GOT3 (cell line): ENCODE measurements around the gene MCHR2.
"Not testable (repeated sequence)": the region's sequence is repeated elsewhere in the genome, so short reads cannot be mapped to it uniquely, and the experiment has no call there.

Source experiments
- DNase-seq: peaks from one replicate; lab custom pipeline; 2025; ENCODE audit warnings: mixed read lengths; lab: John Stamatoyannopoulos, UW

Gene MCHR2, protein sequence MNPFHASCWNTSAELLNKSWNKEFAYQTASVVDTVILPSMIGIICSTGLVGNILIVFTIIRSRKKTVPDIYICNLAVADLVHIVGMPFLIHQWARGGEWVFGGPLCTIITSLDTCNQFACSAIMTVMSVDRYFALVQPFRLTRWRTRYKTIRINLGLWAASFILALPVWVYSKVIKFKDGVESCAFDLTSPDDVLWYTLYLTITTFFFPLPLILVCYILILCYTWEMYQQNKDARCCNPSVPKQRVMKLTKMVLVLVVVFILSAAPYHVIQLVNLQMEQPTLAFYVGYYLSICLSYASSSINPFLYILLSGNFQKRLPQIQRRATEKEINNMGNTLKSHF

DNA sequence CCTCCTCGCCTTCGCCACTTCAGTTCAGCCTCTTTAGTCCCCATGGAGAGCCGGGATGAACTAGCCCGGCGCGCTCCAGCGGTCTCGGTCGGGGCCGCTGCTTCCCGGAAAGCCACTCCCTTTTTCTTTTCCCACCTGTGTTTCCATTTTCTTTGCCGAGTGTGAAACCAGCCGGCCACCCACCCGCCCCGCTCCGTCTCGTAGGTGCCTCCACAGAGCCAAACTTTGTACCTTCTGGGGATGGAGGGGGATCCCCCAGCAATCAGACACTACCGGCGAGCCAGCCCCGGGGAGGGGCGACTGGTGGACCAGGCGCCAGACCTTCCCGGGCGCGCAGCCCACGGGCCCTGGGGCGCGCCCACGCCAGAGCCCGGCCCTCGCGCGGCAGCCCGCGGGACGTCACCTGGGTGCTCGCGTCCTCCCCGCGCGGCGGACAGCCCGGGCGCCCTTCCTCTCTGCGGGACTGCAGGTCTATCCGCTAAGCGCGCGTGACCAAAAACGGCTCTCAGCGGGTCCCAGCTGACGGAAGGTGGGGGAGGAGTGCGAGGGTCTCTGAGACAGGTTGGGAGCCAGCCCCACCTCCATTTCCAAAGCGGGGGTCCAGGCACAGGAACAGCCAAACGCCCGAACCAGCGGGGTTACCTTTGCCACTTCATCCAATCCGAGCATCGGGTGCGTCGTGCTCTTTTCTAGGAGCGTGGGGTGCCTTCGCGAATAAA is at the start of gene MCHR2:
Gene MCHR2, minus strand, starts transcription at position 691 of the 719 bp plus-strand sequence. CDS start 38,076 bp downstream, outside the sequence.
- no peak for DNase-seq

DNA sequence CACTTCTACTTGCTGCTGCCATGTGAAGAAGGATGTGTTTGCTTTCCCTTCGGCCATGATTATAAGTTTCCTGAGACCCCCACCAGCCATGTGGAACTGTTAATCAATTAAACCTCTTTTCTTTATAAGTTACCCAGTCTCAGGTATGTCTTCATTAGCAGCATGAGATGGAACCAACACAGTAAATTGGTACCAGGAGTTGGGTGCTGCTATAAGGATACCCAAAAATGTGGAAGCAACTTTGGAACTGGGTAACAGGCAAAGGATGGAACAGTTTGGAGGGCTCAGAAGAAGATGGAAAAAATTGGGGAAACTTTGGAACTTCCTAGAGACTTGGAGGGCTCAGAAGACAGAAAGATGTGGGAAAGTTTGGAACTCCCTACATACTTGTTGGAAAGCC is 44.5 kb upstream of the MCHR2 start:
- DNase-seq: not testable (repeated sequence)

DNA sequence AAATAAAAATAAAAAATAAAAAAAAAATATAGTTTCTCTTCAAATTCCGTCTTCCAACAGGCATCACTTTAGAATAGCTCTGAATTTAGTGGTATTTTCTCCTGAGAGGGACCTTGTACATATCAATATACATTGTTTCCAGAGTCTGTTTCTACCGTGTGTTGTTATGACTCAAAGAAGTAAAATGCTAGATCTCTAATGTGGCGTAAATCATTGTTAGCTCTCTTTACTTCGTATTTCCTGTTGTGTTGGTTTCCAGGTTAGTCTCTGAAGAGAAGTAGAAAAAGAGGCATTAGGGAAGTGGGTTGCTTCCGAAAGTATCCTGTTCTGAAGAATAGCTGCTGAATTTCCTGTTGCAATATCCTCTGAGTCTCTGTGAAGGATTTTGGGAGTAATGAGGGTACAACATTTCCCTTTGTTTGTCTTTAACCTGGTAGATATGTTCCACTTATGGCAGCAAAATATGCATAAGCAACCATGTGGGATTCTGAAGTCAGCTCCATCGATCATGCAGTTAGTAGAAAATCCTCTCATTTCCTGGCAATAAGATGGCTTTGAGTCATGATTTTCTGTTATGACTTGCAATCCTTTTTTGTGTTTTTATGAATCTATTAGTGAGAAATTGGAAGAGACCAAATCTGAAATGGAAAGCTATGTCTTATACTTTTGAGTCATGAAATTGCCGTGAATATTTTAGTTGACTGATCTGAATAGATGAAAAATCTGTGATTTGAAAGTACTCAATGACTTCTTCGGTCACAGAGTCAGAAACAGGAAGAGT is 42.0 kb upstream of the MCHR2 start:
- DNase-seq: no peak

DNA sequence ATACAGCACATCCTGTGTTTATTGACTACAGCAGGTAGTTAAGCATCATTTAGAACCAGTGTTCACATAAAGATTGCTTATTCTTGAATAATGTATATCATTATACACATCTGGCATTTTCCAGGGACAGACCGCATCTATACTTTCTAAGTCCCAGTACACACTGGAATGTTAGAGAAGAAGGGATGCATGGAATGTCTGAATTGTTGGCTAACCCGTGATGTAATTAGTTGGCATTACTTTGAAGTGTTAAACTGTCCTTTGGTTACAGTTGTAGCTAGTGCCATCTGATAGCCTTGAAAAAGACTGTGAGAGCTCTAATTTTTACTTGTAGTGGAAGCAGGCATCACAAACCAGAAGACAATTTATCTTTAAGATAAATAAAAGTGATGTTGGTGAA is 29.8 kb upstream of the MCHR2 start:
- DNase-seq: no peak

DNA sequence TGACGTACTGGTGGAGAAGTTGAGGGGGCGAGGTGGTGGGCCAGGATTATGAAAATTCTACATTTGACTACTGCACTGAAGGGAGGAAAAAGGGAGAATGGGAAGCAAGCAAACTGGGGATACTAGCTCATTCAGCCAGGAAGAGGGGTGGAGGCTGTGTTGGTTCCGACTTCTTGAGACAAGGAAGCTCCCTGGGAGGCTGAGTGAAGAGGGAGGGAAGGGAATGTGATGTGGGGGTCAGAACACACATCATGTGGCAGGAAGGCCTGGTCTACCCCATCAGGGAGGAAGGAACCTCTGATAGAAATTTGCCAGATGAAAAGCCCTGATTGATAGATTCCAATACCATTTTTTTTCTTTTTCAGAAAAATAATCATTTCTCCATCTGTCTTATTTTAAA is 28.8 kb upstream of the MCHR2 start:
- no peak for DNase-seq

DNA sequence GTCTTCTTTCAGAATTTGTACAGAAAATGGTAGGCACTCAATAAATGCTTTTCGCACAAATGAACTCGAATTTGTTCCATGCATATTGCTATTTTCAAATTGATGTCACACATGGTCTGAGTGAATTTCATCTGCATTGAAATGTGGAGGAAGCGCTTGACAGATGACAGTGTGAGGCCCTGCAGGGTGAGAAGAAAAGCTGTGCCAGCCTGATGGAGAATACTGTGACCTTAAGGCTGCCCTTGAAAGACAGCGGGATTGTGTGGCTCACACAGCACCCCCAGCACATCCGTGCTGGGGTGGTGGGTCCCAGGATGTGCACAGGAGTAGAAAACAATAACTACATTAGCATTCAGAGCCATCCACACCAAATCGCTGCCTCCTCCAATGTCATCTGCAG is 14.8 kb upstream of the MCHR2 start:
- DNase-seq: no peak

DNA sequence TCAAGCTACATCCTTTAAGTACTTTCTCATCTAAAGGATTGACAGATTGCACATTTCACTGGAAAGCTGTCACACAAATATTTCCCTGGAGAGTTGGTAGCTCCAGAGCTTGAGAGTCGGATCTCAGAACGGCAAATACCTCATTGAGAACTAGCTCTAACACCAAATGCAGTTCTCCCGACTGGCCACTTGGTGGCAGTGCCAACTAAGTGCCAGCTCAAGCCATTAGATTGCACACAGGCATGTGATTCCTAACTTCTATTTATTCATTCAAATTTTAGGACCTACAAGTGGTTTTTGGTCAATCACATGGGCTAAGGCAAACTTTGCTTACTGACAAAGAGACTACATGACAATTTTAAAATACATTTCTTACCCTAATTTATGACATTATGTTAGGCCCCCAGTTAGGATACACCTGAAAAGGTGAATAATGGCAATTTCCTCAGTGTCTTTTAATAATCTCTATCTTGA is 7.9 kb upstream of the MCHR2 start:
- DNase-seq: no peak

DNA sequence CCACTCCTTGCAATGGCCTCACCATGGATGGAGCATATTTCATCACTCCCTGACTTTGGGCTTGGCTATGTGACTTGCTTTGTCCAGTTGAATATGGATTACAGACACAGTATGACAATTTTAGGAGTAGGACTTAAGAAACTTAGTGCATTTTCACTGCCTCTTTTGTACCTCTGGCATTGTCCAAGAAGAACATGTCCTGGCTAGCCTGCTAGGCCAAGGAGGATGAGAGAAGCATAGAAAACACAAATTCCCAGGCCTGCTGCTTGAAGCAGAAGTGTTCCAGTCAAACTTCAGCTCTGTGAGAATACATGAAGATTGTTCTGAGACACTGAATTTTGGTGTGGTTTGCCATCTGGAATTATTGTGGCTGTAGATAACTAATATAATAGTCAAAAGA is 3.1 kb upstream of the MCHR2 start:
- DNase-seq: no peak

DNA sequence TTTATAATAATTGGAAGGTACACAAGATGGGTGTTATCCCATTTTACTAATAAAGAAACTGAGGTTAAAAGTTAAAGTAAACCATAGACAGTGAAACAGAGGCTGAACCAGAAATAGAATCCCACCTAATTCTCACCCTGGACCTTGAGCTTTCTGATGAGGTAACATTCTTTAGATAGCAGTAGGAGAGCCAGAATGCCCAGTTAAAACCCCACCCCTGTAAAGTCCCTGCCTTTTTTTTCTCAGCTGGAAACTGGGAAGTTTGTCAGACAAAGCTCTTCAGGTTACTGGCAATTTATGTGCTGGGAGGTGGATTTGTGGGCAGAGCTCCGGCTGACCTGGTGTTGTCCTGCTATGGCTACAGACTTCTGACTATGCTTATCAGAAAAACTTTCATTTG is 1.9 kb upstream of the MCHR2 start:
- no peak for DNase-seq

DNA sequence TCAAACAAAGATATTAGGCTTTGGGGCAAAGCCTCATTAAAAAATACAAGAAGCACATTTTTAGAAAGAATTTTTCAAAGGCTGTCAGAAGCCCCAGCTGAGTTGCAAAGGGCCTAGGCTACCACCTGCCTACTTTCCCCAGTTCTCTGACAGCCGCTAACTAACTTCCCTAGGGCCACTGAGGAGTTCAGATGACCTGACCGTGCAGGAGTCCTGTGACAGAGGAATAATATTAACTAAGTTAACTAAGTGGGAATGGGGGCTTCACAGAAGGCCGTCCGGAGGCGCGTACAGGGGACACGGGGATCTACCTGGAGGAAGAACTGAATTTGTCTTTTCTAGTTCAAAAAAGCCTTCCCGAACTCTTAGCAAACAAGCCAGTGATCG is 884 bp downstream of the MCHR2 start:
- no peak for DNase-seq

DNA sequence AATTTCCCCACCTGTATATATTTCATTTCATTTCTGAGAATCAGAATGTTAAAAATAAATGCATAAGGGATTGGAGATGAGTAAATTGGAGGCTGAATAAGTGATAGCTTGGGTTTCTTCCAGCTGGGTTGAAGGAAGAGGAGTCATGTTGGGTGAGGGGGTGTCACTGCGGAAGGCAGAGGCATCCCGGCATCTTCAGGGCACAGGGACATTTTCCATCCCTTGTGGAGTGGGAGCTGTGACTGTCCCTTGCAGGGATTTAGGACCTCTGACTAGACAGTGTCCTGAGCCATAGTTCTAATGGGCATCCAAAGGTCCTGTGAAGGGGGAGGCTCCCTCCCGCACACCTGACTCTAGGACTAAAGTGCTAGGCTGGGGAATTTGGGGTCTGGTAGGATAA is 2.1 kb downstream of the MCHR2 start:
- no peak for DNase-seq

DNA sequence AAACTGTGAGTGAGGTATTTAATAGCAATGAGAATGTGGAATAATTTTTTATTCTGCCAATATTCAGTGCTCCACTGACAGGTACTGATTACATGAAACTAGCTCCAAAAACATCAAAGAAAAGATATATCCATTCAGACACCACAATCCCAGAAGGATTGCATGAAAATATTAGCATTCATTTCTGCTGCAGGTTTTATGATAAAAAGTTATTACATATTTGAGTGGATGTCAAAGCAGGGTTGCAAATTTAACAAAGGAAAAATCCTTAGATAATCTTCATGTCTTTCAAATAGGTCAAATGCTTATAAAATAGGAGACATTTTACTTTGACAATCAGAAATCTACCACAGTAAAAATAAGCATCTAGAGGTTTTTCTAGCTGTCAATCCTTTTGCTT is 13.3 kb downstream of the MCHR2 start:
- DNase-seq: no peak

DNA sequence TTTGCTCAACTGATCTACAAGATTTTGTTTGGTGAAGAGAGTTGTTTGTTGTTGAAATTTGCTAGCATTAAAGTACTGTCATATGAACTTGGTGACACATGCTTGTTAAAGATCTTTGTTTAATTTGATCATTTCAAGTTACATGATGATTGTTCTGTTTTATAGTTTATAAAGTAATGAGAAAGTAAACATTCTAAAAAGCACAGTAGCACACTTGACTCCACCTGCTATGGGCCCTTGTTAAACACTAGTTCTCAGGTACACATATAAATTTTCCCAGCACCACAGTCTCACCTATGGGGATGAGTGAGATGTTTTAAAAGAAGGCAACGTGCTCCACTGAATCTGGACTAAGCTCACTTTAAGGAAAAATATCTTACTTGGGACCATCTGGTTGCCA is 14.1 kb downstream of the MCHR2 start:
- DNase-seq: no peak

DNA sequence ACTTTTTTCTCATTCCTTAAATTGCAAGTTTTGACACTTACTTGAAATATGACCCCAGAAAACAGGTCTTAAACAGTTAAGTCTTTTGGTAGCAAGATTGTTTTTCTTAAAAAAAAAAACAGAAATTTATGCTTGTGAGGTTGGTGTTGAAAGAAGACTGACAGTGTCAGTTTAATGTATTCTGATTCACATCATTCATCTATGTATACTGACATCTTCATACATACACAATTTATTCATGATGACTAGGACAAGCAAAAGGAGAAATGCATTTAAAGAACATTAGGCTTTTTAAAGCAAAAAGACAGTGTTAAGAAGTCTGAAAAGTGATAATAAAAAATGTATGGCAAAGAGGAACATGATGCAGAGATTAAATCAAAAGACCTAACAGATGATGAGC is 27.0 kb downstream of the MCHR2 start:
- no peak for DNase-seq

DNA sequence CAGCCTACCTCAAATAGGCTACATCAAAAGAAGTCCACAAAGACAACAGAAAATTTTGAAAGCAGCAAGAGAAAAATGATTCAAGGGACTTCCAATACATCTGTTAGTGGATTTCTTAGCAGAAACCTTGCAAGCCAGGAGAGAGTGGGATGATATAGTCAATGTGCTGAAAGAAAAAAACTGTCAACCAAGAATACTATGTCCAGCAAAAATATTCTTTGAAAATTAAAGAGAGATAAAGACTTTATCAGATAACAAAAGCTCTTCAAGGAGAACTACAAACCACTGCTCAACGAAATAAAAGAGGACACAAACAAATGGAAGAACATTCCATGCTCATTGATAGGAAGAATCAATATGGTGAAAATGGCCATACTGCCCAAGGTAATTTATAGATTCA is 34.0 kb downstream of the MCHR2 start:
- DNase-seq: no peak

DNA sequence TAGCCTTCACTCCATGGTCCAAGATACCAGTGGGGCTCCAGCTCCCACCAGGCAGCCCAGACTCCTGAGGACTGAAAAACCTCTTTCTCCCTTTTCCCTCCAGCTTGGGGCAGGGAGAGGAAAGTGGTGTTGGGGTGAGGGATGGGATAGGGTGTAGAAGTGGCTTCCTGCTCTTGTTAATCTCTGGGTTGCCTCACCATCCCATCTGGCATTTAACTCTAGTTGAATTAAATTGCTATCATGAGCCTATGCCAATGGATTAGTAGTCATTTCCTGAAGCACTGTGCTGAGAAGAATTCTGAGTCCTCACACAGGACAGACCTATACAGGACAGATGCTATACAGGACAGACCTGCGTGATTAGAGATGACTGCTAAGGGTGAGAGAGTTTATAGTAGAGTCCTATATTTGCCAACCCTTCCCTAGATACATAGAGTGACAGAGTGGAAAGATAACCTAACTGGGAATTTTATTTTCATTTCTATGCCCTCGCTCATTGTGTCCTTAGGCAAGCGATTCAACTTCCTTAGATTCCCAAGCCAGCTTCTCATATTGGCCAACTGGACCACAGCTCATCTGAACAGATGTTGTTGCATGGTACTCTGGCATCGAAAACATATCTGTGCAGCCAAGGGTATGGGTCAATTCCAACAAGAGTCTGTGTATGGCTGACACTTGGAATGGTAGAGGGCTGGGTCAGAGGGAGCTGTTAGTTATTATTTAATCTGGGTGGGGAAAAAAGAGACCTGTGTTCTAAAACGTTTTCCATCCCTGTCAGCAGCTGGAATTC is 42.8 kb downstream of the MCHR2 start:
- no peak for DNase-seq

DNA sequence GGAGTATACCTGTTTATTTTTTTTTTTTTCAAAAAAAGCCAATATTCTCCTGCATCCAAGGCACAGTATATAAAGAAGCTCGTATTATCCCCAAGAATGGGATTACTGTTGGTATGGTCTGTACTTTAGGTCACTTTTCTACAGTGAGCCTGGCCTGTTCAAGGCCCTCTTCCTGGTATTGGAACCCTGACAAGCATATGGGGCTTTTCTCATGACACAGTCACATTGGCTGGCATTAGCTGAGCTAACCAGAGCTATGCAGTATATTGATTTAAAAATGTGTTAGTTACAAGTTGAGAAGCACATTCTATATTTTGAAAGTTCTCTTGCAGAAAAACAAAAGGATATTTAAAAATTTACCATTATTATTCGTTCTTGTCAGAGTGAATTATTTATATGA is 48.0 kb downstream of the MCHR2 start:
- no peak for DNase-seq

DNA sequence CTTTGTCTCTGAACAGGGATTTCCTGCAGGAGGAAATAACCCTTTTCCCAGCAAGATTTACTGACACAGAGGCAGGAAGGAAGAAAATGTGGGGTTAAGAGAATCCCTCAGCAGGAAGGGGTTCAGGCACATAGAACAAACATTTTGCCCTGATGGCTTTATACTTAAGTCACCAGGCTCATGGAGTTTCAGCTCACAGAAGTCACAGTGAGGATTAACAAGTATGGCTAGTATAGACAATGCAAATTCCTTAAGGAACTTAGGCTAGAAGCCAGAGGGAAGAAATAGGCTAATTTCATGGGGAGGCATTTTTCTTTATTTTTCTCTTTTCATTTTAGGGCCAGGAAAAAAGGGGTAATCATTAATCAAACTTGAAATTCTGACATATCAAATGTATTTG is 50.2 kb downstream of the MCHR2 start:
- DNase-seq: no peak

DNA sequence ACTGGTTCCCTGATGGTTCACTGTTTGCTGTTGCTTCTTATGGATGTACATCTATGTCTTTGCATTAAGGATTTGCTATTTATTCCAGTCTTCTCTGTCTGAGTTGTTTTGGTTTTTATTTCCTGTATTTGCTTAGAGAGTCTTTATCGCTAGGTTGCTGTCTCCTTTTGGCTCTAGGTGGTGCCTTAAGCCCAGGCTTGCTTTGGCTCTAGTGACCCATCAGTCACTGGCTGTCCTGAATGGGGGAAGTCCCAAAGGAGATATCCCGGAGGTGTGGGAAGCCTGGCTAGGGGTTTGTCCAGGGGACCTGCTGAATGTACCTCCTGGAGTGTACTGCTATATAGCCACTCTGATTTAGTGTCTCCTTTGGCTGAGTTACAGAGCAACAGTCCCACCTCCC is 53.4 kb downstream of the MCHR2 start:
- no peak for DNase-seq

DNA sequence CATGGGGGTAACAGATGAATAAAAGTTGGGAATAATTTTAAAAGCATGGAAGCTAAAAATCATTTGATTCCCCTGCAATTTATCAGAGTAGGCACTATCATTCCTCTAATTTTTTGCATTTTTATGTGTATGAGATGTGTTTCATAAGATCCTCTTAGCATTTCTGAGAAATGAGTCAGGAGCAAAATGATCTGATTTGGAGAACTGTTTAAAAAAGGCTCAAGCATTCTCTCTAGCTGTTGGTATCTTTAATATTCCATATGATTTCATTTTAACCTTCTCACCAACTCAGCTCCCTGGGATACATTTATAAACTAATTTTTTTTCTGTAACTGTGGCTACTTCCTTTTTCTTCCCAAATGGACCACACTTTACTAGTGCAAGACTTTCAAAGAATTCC is 60.9 kb downstream of the MCHR2 start:
- no peak for DNase-seq

DNA sequence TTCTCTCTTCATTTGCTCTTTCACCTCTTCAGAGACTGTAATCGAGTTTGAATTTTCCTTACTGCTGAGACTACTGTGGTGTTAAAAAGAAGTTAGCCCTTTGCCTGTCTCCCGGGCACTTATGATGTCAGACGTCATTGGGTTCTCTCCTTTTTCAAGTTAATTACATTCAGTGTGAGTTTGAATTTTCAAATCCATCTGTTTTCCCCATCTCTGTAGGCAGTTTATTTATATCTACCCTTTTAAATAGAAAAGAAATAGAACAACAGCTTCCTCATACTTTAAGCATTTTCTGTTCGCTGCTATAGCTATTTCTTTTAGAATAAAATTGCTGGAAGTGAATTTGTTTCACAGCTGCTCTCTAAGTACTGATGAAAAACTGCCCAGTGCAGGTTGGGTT is 81.4 kb downstream of the MCHR2 start:
- DNase-seq: no peak
